HFF-Myc (cell line): ENCODE data around the gene CRADD.

Experiments used
- DNase-seq: peaks from one replicate; pipeline ENCODE4 v3.0.0-alpha.2; 2011; ENCODE audit warnings: low read depth; ENCODE audit errors: extremely low read depth
- H3K4me3 ChIP-seq: replicated peaks from 2 replicates; pipeline ENCODE4 v1.5.1; 2011; ENCODE audit warnings: low read depth, mild to moderate bottlenecking, control low read depth, low read length
- TF ChIP-seq, protein P1 (sequence below): IDR thresholded peaks from 2 replicates; pipeline ENCODE4 v1.5.1; 2012; ENCODE audit warnings: mild to moderate bottlenecking, low read depth, low read length, control low read depth; ENCODE audit errors: missing control alignments

CRADD gene

DNA sequence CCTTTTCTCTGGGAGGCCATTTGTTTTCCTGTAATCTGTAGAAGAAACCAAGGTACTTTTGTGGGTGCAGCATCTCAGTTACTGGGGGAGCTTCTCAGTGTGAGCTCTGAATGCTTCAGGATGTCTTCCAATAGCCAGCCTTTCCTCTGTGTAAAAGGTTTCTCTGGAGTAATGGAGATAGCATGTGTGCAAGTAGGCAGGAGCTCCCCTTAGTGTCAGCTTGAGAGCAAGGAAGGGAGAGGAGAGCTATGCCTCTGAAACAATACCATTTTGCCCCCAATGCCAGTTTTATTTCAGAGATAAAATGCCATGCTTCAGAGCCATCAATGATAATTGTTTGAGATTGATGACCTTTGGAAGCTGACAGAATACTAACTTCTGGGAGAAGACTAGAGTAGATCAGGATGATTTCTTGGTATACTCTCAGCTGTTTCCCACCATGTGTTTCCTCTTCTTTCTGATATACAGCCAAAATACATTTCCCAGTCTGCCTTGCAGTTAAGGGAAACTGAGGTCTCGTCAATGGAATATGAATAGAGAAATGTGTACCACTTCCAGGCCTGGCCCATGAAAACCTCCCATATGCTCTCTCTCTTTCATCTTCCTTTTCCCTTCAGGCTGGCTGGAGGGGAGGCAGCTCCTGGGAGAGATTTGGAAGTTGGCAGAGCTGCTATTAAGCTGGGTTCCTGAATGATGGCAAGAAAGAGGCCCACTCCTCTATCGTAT is 125.7 kb downstream of the CRADD start:
- H3K4me3 ChIP-seq, result no peak overlapping the region
- no peak for DNase-seq
- TF ChIP-seq, protein P1, sequence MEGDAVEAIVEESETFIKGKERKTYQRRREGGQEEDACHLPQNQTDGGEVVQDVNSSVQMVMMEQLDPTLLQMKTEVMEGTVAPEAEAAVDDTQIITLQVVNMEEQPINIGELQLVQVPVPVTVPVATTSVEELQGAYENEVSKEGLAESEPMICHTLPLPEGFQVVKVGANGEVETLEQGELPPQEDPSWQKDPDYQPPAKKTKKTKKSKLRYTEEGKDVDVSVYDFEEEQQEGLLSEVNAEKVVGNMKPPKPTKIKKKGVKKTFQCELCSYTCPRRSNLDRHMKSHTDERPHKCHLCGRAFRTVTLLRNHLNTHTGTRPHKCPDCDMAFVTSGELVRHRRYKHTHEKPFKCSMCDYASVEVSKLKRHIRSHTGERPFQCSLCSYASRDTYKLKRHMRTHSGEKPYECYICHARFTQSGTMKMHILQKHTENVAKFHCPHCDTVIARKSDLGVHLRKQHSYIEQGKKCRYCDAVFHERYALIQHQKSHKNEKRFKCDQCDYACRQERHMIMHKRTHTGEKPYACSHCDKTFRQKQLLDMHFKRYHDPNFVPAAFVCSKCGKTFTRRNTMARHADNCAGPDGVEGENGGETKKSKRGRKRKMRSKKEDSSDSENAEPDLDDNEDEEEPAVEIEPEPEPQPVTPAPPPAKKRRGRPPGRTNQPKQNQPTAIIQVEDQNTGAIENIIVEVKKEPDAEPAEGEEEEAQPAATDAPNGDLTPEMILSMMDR, result no peak

DNA sequence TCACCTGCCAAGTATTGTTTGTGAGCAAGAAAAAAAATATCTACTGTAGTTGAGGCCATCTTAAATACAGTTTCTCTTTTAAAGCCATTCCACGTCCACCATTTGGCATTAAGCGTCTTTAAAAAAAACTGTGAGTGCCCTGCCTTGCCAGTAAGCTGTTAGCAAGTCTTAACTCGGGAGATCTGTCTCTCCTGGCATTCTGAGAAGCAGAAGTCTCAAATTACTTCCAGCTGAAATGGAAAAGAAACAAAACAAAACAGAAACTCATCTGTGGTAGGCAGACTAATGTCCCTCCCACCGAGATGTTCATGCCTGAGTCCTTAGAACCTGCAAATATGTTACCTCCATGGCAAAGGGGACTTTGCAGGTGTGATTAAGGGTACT is 126.2 kb downstream of the CRADD start:
- DNase-seq, result no peak
- no peak overlapping the region for H3K4me3 ChIP-seq
- TF ChIP-seq, protein P1, result no peak

DNA sequence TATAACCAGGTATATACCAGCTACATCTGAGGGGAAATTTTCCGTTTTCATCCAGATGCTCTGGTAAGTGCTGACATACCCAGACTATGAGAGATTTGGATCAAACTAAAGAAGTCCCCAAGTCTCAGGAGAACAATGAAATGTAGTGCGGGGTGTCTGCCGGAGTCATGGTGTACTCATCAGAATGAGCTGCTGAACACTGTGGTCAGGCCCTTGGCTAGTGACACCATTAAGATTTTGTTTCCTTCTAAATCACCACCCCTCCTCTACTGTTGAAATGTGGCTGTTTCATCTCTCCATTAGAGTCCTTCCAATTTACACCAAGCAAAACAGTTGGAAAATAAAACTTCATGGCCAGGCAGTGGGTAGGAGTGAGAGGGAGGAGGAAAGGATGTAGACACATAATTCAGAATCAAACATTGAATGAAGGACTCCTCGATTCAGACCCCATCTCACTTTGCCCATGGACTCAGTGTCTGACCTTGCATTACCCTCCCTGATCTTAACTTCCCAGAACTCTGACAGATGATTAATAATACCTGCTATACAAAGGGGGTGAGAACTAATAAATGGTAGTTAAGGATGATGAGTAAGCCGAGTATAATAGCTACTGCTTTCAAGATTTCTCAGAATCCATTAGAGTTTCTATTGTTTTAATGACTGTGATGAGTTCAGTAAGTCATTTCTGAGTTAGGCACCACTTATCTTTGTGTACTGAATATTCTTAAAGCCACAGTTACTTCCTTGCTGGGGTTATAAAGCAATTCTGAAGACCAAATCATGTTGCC is 127.4 kb downstream of the CRADD start:
- TF ChIP-seq, protein P1, result no peak
- no peak for DNase-seq
- H3K4me3 ChIP-seq, result no peak overlapping the region

DNA sequence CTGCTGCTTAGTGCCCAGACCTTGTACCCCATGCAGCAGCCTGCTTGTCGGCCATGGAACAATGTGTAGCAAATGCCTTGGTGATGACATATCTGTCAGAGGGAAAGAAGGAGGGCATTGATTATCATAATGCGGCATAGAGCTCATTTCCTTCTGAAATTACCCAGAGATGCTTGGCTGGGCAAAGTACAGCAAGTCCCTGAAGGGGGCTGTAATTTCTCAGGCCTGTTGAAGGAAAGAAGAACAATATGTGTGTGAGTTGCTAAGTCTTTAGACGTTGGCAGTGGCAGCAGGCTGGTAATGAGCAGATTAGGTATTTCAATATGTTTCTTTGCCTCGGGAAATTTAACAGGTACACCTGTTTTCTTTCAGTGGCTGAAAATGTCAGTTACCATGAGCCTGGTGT is 128.6 kb downstream of the CRADD start:
- TF ChIP-seq, protein P1, result no peak
- DNase-seq, result no peak
- H3K4me3 ChIP-seq, result no peak overlapping the region

DNA sequence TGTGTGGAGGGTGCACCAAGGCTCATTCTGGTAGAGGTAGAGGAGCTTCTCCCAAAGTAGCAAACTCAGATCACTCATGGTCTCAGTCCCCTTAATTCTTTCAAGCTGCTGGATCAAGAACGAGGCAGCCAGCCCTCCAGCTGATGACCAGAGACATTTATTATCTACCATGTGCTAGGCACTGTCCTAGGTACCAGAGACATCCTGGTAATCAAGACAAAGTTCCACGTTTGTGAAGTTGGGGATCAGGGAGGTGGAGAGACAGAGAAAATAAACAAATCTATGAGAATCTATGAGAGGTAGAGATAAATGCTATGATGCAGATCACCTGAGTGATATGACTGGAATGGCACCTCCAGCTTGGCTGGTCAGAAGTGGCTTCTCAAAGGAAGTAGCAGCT is 130.2 kb downstream of the CRADD start:
- no peak for DNase-seq
- H3K4me3 ChIP-seq, result no peak overlapping the region
- TF ChIP-seq, protein P1, result no peak

DNA sequence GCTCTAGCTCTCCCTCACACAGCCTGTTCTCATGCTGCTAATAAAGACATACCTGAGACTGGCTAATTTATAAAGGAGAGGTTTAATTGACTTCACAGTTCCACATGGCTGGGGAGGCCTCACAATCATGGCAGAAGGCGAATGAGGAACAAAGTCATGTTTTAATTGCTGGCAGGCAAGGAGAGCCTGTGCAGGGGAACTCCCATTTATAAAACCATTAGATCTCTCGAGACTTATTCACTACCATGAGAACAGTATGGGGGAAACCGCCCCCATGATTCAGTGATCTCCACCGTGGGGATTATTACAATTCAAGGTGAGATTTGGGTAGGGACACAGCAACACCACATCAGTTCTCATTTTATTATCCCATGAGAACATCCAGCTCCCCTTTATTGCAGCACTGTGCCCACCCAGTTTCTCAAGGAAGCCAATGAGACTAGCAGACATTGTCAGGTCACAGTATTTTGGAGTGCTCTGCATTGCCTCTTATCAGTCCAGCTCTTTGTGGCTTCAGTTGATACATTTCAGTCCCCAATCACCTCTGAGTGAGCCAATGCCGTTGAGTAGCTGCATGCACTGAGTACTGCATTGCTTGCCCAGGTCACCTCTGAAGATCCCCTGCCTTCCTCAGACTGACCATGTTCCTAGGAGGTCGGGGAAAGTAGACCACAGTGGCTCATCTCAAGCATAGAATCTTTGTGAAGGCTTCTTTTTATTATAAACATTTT is 131.2 kb downstream of the CRADD start:
- TF ChIP-seq, protein P1, result no peak
- DNase-seq, result no peak
- H3K4me3 ChIP-seq, result no peak overlapping the region
